Transverse colon (tissue), 4 donors: Measurements from ENCODE around the gene CEMIP2. TPM values are rescaled to one million over a fixed set of nuclear protein-coding genes. Genes with fewer than 3 reads are reported as not detected.
A peak's percentile ranks its signal among the peaks of the same experiment; 100 is the strongest.

Experiments used
- DNase-seq: peaks from one replicate; pipeline ENCODE4 v3.0.0-alpha.2; 2019
- H3K27ac ChIP-seq, 4 donors: fragments of 200-600 bp; sonication (generic); 2 replicates each; pipeline ENCODE4 v1.5.1; 2016 to 2018; ENCODE audit warnings: inconsistent platforms in 4 of 4
- H3K27me3 ChIP-seq: fragments of 200-600 bp; sonication (generic); 2 replicates; pipeline ENCODE4 v1.5.1; 2017; ENCODE audit warnings: inconsistent platforms
- H3K36me3 ChIP-seq, 4 donors: fragments of 200-600 bp; sonication (generic); 2 replicates each; pipeline ENCODE4 v1.5.1; 2017 to 2019; ENCODE audit warnings: inconsistent platforms in 4 of 4
- H3K4me1 ChIP-seq, 4 donors: fragments of 200-600 bp; sonication (generic); 2 replicates each; pipeline ENCODE4 v1.5.1; 2017 to 2020; ENCODE audit warnings: inconsistent platforms in 4 of 4
- H3K4me3 ChIP-seq, 4 donors: fragments of 200-600 bp; sonication (generic); 1 replicate in 1 of 4; 2 replicates in 3 of 4; pipeline versions ENCODE4 v1.5.1 to v1.6.1; 2017 to 2019; ENCODE audit warnings: inconsistent platforms in 4 of 4
- H3K9me3 ChIP-seq, 2 donors: fragments of 200-600 bp; sonication (generic); 2 replicates each; pipeline ENCODE4 v1.5.1; 2017 to 2019; ENCODE audit warnings: inconsistent platforms in 2 of 2
- EP300 ChIP-seq: sonication (generic); formaldehyde crosslinking; IDR thresholded peaks from one replicate; pipeline ENCODE4 v1.6.1; 2017; ENCODE audit warnings: antibody characterized with exemption, low read depth
- POLR2A ChIP-seq: fragments of 450-650 bp; IDR thresholded peaks from one replicate; pipeline ENCODE4 v1.6.1; 2016; ENCODE audit warnings: antibody characterized with exemption, mild to moderate bottlenecking, moderate library complexity
- POLR2AphosphoS5 ChIP-seq, 3 donors: sonication (generic); formaldehyde crosslinking; IDR thresholded peaks; one replicate each; pipeline ENCODE4 v1.6.1; 2016; ENCODE audit warnings: antibody characterized with exemption in 3 of 3
- WGBS, 2 donors: methylation state at CpG; one replicate each; pipeline ENCODE4 v1.1.5; 2018; ENCODE audit warnings: low coverage in 1 of 2; 5-methylcytosine and 5-hydroxymethylcytosine counted together
- in situ Hi-C, 4 donors: fragments of 200-750 bp; cut with MboI; loops; one replicate each; pipeline versions ENCODE4 v1.15.0 to v1.15.1; 2017; ENCODE audit warnings: low sequenced_read_pairs in 3 of 4, low pct_ligation_motif_present in 1 of 4, low pct_unique_long_range_greater_than_20kb in 1 of 4
- intact Hi-C: fragments of 100-400 bp; cut with DNase I; formaldehyde crosslinking; loops from one replicate; pipeline ENCODE4 v1.15.1; 2023; ENCODE audit warnings: low total_unique reads
- total RNA-seq, 4 donors: library from RNA; depleted of rRNA; stranded (reverse); fragments of >200 nt; gene quantifications; one replicate each; pipeline ENCODE4 v1.1.0, GENCODE V29; 2016
- TF ChIP-seq, protein P1 (sequence below), 5 experiments: fragments of 200-600 bp in 3 of 5; fragments of 450-650 bp in 2 of 5; sonication (generic) in 3 of 5; IDR thresholded peaks; 1 replicate in 2 of 5; 2 replicates in 3 of 5; pipeline ENCODE4 v1.5.1; 2016 to 2017; ENCODE audit warnings: antibody characterized with exemption in 5 of 5, inconsistent platforms in 3 of 5, mild to moderate bottlenecking in 2 of 5, moderate library complexity in 1 of 5

Gene CEMIP2
- total RNA-seq, 4 donors from 2014 or later = 56.3 to 352 (median 236) TPM

DNA sequence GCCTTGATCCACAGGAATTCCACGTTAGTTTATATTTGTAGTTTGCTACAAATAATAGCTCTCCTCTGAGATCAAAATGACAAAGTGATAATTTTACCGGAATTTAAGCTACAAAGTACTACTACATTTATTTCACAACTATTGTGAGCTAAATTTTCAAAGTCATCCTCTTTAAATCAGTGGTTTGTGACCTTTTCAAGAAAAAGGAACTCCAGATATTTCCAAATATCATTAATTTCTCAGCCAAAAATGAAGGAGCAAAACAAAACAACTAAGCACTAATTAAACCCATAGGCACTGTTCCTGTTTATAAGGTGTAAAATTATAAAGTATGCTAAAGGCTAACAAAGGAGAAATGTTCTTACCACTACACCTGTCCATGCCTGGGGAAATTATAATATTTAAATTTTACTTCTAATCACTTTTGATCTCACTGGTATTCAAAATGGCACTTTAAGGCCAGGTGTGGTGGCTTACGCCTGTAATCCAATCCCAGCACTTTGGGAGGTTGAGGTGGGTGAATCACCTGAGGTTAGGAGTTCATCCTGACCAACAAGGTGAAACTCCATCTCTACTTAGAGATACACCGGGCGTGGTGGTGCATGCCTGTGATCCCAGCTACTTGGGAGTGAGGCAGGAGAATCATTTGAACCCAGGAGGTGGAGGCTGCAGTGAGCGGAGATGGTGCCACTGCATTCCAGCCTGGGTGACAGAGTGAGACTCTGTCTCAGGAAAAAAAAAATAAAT is 77.5 kb downstream of the CEMIP2 start:
- no peak overlapping the region for H3K4me3 ChIP-seq
- H3K27me3 ChIP-seq = no peaks in the 10 kb centered on the region
- H3K27ac ChIP-seq = no peak overlapping the region
- peaks cover 0 to 42% (median 18%) of the 10 kb centered on the region in 4 donors for H3K36me3 ChIP-seq
- in situ Hi-C loops = no loop called here
- H3K9me3 ChIP-seq = no peaks in the 10 kb centered on the region
- no peak for DNase-seq
- intact Hi-C loops = no loop called here
- H3K4me1 ChIP-seq = peaks cover 0 to 12% (median 6%) of the 10 kb centered on the region in 4 donors
- no peak for TF ChIP-seq POLR2A
- TF ChIP-seq, protein P1, sequence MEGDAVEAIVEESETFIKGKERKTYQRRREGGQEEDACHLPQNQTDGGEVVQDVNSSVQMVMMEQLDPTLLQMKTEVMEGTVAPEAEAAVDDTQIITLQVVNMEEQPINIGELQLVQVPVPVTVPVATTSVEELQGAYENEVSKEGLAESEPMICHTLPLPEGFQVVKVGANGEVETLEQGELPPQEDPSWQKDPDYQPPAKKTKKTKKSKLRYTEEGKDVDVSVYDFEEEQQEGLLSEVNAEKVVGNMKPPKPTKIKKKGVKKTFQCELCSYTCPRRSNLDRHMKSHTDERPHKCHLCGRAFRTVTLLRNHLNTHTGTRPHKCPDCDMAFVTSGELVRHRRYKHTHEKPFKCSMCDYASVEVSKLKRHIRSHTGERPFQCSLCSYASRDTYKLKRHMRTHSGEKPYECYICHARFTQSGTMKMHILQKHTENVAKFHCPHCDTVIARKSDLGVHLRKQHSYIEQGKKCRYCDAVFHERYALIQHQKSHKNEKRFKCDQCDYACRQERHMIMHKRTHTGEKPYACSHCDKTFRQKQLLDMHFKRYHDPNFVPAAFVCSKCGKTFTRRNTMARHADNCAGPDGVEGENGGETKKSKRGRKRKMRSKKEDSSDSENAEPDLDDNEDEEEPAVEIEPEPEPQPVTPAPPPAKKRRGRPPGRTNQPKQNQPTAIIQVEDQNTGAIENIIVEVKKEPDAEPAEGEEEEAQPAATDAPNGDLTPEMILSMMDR (IDR thresholded peaks at IDR 0.05) = no peak
- TF ChIP-seq POLR2AphosphoS5 (IDR thresholded peaks at IDR 0.05) = no peak
- TF ChIP-seq EP300 = no peak
- 85 to 90% methylated on average over 3 to 6 of the region's 6 CpGs for WGBS, 2 donors

DNA sequence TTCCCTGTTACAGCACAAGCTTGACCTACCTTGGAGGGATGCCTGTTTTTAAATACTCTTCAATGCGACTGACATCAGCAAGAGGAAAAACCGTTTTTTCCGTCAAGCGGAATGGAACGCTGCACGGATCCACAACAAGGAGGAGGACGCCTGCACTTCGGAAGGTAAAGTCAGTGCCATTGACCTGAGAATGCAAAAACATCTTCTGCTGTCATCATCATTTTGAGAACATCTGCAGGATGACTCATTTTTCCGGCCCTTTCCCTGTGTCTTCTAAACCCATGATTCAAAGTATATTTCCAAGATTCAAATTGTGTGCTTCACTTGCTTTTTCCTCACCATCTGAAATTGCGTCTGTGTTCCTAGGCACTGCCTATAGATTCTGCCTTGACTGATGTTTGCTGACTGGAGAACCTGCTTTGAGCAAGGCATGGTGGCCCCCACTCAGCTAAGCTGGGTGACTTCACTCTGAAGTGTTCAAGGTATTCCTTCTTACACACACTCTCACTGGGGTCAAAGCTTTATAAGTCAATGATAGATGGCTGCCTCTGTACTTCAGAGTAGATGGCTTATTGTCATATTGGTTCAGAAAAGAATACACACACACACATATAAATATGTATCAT is 78.1 kb downstream of the CEMIP2 start:
- no peak overlapping the region for H3K4me3 ChIP-seq
- no peaks in the 10 kb centered on the region for H3K9me3 ChIP-seq
- H3K36me3 ChIP-seq = peaks cover 0 to 42% (median 18%) of the 10 kb centered on the region in 4 donors
- no peak for DNase-seq
- no peak overlapping the region for H3K27ac ChIP-seq
- peaks cover 0 to 15% (median 10%) of the 10 kb centered on the region in 4 donors for H3K4me1 ChIP-seq
- TF ChIP-seq EP300 = no peak
- no peak for TF ChIP-seq POLR2A
- in situ Hi-C loops = no loop called here
- WGBS, 2 donors = 91% methylated on average over 10 of the region's 10 CpGs; no CpG with 5 or more reads in 1 of the 2 donors
- intact Hi-C loops = no loop called here
- H3K27me3 ChIP-seq = no peaks in the 10 kb centered on the region

DNA sequence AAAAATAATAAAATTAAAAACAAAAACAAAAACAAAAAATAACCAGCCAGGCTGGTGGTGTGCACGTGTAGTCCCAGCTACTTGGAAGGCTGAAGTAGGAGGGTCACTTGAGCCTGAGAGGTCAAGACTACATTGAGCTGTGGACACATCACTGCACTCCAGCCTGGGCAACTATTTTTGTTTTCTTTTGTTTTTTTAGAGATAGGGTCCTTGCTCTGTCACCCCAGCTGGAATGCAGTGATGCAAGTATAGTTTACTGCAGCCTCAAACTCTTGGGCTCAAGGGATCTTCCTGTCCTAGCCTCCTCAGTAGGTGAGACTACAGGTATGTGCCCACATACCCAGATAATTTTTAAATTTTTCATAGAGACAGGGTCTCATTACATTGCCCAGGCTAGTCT is 80.6 kb downstream of the CEMIP2 start:
- peaks cover 0 to 29% (median 14%) of the 10 kb centered on the region in 4 donors for H3K36me3 ChIP-seq
- no peak for TF ChIP-seq POLR2A
- TF ChIP-seq, protein P1 (IDR thresholded peaks at IDR 0.05) = no peak
- no peak for TF ChIP-seq EP300
- no peak for TF ChIP-seq POLR2AphosphoS5 (IDR thresholded peaks at IDR 0.05)
- no peaks in the 10 kb centered on the region for H3K9me3 ChIP-seq
- H3K4me3 ChIP-seq = no peak overlapping the region
- intact Hi-C loops = loop anchor here (10.0 kb wide), 1 partner anchor 1273 kb away; the partner anchor contains the start of gene KLF9
- 80 to 96% methylated on average over 1 of the region's 1 CpG for WGBS, 2 donors
- H3K27me3 ChIP-seq = no peaks in the 10 kb centered on the region
- in situ Hi-C loops = loop anchor here in 1 of 4 donors (10.0 kb wide), 1 partner anchor 57 kb away; no protein-coding TSS in a partner anchor
- no peak for DNase-seq
- H3K4me1 ChIP-seq = peaks cover 0 to 34% (median 19%) of the 10 kb centered on the region in 4 donors
- H3K27ac ChIP-seq = no peak overlapping the region

DNA sequence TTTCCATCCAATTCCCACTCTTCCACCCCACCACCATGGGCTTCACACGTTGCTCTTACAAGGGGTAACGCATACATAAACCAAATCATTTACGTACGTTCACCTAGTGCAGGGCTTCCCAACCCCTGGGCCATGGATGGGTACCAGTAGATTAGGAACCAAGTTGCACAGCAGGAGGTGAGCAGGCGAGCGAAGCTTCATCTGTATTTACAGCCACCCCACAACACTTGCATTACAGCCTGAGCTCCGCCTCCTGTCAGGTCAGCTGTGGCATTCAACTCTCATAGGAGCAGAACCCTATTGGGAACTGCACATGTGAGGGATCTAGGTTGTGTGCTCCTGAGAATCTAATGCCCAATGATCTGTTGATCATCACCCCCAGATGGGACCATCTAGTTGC is 82.3 kb downstream of the CEMIP2 start:
- in situ Hi-C loops = loop anchor here in 1 of 4 donors (10.0 kb wide), 1 partner anchor 59 kb away; no protein-coding TSS in a partner anchor

More for the DNA sequence above, 82.3 kb downstream of the CEMIP2 start:
- TF ChIP-seq POLR2AphosphoS5 (IDR thresholded peaks at IDR 0.05) = no peak
- TF ChIP-seq, protein P1 (IDR thresholded peaks at IDR 0.05) = no peak
- TF ChIP-seq POLR2A = no peak
- TF ChIP-seq EP300 = no peak
- intact Hi-C loops = loop anchor here (10.0 kb wide), 1 partner anchor 1271 kb away; the partner anchor contains the start of gene KLF9
- peak overlapping the region in 2 of 4 donors; percentile 49 to 54 for H3K27ac ChIP-seq
- H3K4me1 ChIP-seq = peaks cover 4 to 51% (median 33%) of the 10 kb centered on the region in 4 donors
- H3K27me3 ChIP-seq = no peaks in the 10 kb centered on the region
- no peak for DNase-seq
- H3K36me3 ChIP-seq = peaks cover 0 to 29% (median 10%) of the 10 kb centered on the region in 4 donors
- no peaks in the 10 kb centered on the region for H3K9me3 ChIP-seq
- WGBS, 2 donors = 83 to 84% methylated on average over 2 to 7 of the region's 7 CpGs
- H3K4me3 ChIP-seq = no peak overlapping the region
